HEK293 (cell line): ENCODE measurements around the gene SIK2.

Source experiments
- PRDM1 ChIP-seq: fragments of 450-650 bp; formaldehyde crosslinking; IDR thresholded peaks from 2 replicates; pipeline ENCODE4; 2016; ENCODE audit warnings: missing biosample characterization, missing genetic modification characterization
- ZBTB8A ChIP-seq: fragments of 450-650 bp; formaldehyde crosslinking; IDR thresholded peaks from 2 replicates; pipeline ENCODE4 v1.5.1; 2016; ENCODE audit warnings: missing biosample characterization, missing genetic modification characterization
- ZEB2 ChIP-seq: fragments of 450-650 bp; formaldehyde crosslinking; IDR thresholded peaks from 2 replicates; pipeline ENCODE4 v1.5.1; 2016; ENCODE audit warnings: missing biosample characterization, missing genetic modification characterization
- ZNF133 ChIP-seq: fragments of 450-650 bp; formaldehyde crosslinking; IDR thresholded peaks from 2 replicates; pipeline ENCODE4 v1.5.1; 2016; ENCODE audit warnings: missing biosample characterization, missing genetic modification characterization
- ZNF629 ChIP-seq: fragments of 450-650 bp; formaldehyde crosslinking; IDR thresholded peaks from 2 replicates; pipeline ENCODE4 v1.5.1; 2017; ENCODE audit warnings: missing biosample characterization, missing genetic modification characterization
- TF ChIP-seq, protein P1 (sequence below): fragments of 450-650 bp; formaldehyde crosslinking; IDR thresholded peaks from 2 replicates; pipeline ENCODE4 v1.5.1; 2016; ENCODE audit warnings: missing biosample characterization, missing genetic modification characterization
- TF ChIP-seq, protein P2 (sequence below): fragments of 450-650 bp; formaldehyde crosslinking; IDR thresholded peaks from 2 replicates; pipeline ENCODE4 v1.5.1; 2016; ENCODE audit warnings: missing biosample characterization, missing genetic modification characterization
- TF ChIP-seq, protein P3 (sequence below): fragments of 450-650 bp; formaldehyde crosslinking; conservative IDR thresholded peaks from 2 replicates; pipeline ENCODE4 v1.5.1; 2016; ENCODE audit warnings: low read depth, missing biosample characterization, missing genetic modification characterization
- TF ChIP-seq, protein P4 (sequence below): sonication (generic); formaldehyde crosslinking; IDR thresholded peaks from 2 replicates; pipeline ENCODE4 v1.8.1; 2022; ENCODE audit warnings: mild to moderate bottlenecking, moderate library complexity, missing genetic modification reagents

DNA sequence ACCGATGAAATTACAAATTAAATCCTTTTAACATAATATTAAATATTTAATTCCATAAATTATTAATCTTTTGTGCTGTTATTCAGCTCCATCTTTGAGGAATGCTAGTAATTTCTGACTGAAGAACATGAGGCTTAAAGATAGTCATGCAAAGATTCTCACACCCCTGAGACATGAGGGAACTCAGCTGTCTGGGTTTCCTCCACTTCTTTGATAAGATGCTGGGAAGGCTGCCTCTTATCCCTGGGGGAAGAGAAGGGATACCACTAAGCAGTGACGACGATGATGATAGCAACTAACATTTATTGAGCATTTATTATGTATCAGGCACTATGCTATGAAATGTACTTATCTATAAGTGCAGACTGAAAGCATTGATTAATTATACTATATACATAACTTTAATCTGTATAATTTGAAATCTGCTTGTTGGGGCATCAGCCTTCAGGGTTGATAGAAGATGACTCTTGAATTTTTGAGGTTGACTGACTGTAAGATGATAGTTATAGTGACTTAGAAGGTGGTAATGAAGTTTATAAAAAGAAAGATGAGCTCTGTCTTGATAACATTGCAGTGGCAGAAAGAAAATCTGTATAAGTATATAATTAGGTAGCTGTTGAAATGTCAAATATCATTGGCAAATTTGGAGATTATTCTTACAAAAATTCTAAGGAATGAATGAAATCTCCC is 78.4 kb downstream of the SIK2 start:
- TF ChIP-seq, protein P1, sequence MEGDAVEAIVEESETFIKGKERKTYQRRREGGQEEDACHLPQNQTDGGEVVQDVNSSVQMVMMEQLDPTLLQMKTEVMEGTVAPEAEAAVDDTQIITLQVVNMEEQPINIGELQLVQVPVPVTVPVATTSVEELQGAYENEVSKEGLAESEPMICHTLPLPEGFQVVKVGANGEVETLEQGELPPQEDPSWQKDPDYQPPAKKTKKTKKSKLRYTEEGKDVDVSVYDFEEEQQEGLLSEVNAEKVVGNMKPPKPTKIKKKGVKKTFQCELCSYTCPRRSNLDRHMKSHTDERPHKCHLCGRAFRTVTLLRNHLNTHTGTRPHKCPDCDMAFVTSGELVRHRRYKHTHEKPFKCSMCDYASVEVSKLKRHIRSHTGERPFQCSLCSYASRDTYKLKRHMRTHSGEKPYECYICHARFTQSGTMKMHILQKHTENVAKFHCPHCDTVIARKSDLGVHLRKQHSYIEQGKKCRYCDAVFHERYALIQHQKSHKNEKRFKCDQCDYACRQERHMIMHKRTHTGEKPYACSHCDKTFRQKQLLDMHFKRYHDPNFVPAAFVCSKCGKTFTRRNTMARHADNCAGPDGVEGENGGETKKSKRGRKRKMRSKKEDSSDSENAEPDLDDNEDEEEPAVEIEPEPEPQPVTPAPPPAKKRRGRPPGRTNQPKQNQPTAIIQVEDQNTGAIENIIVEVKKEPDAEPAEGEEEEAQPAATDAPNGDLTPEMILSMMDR (tag by site-specific recombination) = no peak
- TF ChIP-seq ZNF133 (tag by site-specific recombination) = no peak
- TF ChIP-seq ZEB2 = no peak
- no peak for TF ChIP-seq ZNF629 (tag by site-specific recombination)
- TF ChIP-seq, protein P2, sequence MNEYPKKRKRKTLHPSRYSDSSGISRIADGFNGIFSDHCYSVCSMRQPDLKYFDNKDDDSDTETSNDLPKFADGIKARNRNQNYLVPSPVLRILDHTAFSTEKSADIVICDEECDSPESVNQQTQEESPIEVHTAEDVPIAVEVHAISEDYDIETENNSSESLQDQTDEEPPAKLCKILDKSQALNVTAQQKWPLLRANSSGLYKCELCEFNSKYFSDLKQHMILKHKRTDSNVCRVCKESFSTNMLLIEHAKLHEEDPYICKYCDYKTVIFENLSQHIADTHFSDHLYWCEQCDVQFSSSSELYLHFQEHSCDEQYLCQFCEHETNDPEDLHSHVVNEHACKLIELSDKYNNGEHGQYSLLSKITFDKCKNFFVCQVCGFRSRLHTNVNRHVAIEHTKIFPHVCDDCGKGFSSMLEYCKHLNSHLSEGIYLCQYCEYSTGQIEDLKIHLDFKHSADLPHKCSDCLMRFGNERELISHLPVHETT (tag by site-specific recombination) = no peak
- TF ChIP-seq, protein P3, sequence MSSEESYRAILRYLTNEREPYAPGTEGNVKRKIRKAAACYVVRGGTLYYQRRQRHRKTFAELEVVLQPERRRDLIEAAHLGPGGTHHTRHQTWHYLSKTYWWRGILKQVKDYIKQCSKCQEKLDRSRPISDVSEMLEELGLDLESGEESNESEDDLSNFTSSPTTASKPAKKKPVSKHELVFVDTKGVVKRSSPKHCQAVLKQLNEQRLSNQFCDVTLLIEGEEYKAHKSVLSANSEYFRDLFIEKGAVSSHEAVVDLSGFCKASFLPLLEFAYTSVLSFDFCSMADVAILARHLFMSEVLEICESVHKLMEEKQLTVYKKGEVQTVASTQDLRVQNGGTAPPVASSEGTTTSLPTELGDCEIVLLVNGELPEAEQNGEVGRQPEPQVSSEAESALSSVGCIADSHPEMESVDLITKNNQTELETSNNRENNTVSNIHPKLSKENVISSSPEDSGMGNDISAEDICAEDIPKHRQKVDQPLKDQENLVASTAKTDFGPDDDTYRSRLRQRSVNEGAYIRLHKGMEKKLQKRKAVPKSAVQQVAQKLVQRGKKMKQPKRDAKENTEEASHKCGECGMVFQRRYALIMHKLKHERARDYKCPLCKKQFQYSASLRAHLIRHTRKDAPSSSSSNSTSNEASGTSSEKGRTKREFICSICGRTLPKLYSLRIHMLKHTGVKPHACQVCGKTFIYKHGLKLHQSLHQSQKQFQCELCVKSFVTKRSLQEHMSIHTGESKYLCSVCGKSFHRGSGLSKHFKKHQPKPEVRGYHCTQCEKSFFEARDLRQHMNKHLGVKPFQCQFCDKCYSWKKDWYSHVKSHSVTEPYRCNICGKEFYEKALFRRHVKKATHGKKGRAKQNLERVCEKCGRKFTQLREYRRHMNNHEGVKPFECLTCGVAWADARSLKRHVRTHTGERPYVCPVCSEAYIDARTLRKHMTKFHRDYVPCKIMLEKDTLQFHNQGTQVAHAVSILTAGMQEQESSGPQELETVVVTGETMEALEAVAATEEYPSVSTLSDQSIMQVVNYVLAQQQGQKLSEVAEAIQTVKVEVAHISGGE = no peak
- TF ChIP-seq PRDM1 (tag by site-specific recombination) = no peak
- no peak for TF ChIP-seq ZBTB8A (tag by site-specific recombination)
- TF ChIP-seq, protein P4, sequence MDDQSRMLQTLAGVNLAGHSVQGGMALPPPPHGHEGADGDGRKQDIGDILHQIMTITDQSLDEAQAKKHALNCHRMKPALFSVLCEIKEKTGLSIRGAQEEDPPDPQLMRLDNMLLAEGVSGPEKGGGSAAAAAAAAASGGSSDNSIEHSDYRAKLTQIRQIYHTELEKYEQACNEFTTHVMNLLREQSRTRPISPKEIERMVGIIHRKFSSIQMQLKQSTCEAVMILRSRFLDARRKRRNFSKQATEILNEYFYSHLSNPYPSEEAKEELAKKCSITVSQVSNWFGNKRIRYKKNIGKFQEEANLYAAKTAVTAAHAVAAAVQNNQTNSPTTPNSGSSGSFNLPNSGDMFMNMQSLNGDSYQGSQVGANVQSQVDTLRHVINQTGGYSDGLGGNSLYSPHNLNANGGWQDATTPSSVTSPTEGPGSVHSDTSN (CRISPR knock-in tag) = no peak
